ENCODE results near the gene MBNL1.

- TF ChIP-seq CTCF (IDR thresholded peaks at IDR 0.05) (no peak), ZFX (IDR thresholded peaks at IDR 0.05; ENCODE audit: borderline replicate concordance) (no peak)
Measured at GRCh38 chr3:152399374-152399773, 130.6 kb downstream of the MBNL1 start.
